ENCODE measurements around the gene RNF183. TPM values are rescaled to one million over a fixed set of nuclear protein-coding genes. Genes with fewer than 3 reads are reported as not detected.
"Not testable (repeated sequence)": the region's sequence is repeated elsewhere in the genome, so short reads cannot be mapped to it uniquely, and the experiment has no call there.

RNF183 gene
- total RNA-seq, 3 donors from 2014 or later: 0.98 to 3.5 TPM; not detected in 1

DNA sequence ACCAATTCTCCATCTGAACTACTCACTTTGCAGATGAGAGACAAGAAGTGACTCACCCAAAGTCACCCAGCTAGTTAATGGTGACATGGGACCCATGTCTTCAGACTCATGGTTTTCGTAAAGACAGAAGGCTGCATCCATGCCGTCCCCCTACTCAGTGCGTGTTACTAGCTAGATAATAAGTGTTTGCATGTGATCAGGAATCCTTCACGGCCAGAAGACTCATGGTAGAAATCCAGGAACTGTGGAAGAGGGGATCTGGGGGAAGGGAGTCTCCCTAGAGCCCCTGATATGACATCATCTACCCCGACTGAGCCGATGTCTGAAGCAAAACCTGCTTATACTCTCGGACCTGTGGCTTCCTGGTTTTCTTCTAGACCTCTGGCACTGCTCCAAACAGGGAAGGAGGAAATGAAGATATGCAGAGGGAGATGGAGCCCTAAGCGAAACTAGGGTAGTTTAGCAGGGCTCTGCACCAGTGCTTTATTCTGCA, 3.3 kb downstream of the RNF183 start:
- Histone ChIP-seq H3K36me3 (no peaks in the 10 kb centered on the region), H3K4me3 (no peak overlapping the region), H3K9me3 (no peaks in the 10 kb centered on the region), H3K27me3 (no peaks in the 10 kb centered on the region), H3K27ac (no peak overlapping the region), H3K4me1 (no peaks in the 10 kb centered on the region)
- TF ChIP-seq POLR2A (IDR thresholded peaks at IDR 0.05) (no peak), POLR2AphosphoS5 (IDR thresholded peaks at IDR 0.05) (no peak)
- TF ChIP-seq, protein P1, sequence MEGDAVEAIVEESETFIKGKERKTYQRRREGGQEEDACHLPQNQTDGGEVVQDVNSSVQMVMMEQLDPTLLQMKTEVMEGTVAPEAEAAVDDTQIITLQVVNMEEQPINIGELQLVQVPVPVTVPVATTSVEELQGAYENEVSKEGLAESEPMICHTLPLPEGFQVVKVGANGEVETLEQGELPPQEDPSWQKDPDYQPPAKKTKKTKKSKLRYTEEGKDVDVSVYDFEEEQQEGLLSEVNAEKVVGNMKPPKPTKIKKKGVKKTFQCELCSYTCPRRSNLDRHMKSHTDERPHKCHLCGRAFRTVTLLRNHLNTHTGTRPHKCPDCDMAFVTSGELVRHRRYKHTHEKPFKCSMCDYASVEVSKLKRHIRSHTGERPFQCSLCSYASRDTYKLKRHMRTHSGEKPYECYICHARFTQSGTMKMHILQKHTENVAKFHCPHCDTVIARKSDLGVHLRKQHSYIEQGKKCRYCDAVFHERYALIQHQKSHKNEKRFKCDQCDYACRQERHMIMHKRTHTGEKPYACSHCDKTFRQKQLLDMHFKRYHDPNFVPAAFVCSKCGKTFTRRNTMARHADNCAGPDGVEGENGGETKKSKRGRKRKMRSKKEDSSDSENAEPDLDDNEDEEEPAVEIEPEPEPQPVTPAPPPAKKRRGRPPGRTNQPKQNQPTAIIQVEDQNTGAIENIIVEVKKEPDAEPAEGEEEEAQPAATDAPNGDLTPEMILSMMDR (IDR thresholded peaks at IDR 0.05): no peak
- intact Hi-C loops (cut with DNase I; ENCODE audit: low total_unique reads): no loop called here
- no peak for DNase-seq (ENCODE audit: low spot score in 2 of 2)

DNA sequence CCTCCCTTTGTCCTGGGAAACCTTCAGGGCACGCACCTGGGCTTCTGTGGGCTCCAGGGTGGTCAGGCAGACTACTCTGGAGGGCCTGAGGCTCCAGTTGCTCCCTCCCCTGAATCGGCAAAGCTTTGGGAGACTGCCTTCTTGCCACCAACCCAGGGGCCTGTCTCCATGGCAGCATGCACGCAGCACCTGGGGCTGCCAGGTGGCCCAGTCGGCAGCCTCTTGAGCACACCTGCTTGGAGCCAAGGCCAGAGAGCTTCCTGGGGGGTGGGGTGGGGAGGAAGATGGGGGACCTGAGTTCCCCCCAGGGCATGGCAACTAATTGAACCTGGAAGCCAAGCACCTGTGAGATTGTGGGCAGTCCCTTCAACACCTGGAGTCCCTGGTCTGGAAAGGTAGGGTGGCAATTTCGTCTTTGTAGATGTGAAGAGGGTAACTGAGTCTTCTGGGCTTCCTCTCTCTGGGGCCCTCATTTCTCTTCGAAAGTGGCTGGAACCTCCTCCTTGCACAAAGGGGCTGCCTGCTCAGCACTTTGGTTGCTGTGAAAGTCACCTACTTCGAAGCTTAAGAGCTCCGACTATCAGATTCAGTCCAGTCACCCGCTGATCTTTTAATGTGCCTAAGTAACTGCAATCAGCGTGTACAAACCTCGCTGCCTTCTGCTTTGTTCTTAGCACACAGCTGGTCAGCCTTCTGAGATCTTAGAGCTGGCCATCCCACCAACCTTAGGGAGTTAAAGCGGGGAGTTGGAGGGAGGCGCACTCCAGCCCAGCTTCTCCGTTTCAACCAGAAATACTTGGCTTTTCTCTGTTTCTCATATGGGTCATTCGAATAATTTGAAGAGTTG, 4.0 kb downstream of the RNF183 start:
- Histone ChIP-seq H3K27me3 (no peaks in the 10 kb centered on the region), H3K4me1 (no peaks in the 10 kb centered on the region), H3K9me3 (no peaks in the 10 kb centered on the region), H3K27ac (no peak overlapping the region), H3K36me3 (no peaks in the 10 kb centered on the region), H3K4me3 (no peak overlapping the region)
- intact Hi-C loops (cut with DNase I; ENCODE audit: low total_unique reads): no loop called here
- TF ChIP-seq, protein P1 (IDR thresholded peaks at IDR 0.05): no peak
- no peak for TF ChIP-seq POLR2A (IDR thresholded peaks at IDR 0.05)
- TF ChIP-seq POLR2AphosphoS5 (IDR thresholded peaks at IDR 0.05): no peak
- DNase-seq (ENCODE audit: low spot score in 2 of 2): no peak

DNA sequence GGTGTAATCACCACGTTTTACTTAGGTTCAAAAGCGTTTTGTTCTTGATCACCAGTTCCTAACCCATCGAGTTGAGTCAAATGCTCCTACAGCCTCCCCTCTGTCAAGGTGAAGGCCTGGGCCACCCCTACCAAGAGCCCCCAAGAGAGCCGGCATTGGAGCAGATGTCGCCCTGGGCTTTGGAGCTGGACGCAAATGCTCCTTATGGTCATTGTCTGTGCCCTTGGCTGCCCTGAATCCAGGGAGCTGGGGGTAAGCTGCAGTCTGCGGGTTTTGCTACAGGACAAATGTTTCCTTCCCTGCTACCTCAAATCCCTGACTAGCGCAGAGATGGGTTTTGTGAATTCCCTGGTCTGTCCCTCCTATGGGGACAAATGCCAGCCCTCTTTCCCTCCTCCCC, 4.9 kb downstream of the RNF183 start:
- Histone ChIP-seq H3K27ac (no peak overlapping the region), H3K9me3 (no peaks in the 10 kb centered on the region), H3K4me1 (no peaks in the 10 kb centered on the region), H3K36me3 (no peaks in the 10 kb centered on the region), H3K4me3 (no peak overlapping the region), H3K27me3 (no peaks in the 10 kb centered on the region)
- no peak for DNase-seq (ENCODE audit: low spot score in 2 of 2)
- TF ChIP-seq POLR2A (IDR thresholded peaks at IDR 0.05) (no peak), POLR2AphosphoS5 (IDR thresholded peaks at IDR 0.05) (no peak)
- TF ChIP-seq, protein P1 (IDR thresholded peaks at IDR 0.05): no peak
- intact Hi-C loops (cut with DNase I; ENCODE audit: low total_unique reads): no loop called here

DNA sequence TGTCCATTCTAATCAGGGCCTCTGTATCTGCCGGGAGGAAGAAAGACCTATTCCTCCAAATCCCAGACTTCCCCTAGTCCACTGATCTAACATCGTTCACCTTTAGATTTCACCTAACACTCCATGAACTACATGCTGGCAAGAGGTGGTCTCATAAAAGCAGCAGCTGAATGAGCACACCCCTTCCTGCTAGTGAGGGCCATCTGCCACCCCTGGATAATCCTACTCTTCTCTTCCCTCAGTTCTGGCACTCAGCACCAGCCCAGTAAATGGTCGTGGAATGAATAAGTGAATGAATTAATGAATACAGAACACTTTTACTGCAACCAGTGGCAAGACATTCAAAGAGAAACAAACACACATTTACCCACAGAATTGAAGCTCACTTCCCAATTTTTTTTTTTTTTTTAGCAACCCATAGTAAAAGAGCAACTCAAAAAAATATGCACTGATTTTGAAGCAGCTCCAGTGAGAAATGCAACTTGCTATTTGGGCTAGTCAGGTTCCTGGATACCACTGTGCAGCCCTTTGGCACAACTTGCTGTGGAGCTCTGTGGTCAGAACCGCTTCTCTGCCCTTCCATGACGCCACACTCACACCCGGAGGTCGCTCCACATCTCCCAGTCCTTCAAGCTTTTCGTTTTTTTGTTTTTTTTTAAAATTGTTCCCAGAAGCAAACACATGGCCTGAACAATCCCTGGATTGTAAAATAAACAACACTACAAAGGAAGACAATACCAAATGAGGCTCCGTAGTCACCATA, 6.2 kb downstream of the RNF183 start:
- no peaks in the 10 kb centered on the region for H3K27me3 ChIP-seq
- no peak overlapping the region for H3K4me3 ChIP-seq
- H3K9me3 ChIP-seq: no peaks in the 10 kb centered on the region
- intact Hi-C loops (cut with DNase I; ENCODE audit: low total_unique reads): no loop called here
- TF ChIP-seq, protein P1 (IDR thresholded peaks at IDR 0.05): no peak
- DNase-seq (ENCODE audit: low spot score in 2 of 2): no peak
- no peaks in the 10 kb centered on the region for H3K36me3 ChIP-seq
- no peak overlapping the region for H3K27ac ChIP-seq
- no peaks in the 10 kb centered on the region for H3K4me1 ChIP-seq

DNA sequence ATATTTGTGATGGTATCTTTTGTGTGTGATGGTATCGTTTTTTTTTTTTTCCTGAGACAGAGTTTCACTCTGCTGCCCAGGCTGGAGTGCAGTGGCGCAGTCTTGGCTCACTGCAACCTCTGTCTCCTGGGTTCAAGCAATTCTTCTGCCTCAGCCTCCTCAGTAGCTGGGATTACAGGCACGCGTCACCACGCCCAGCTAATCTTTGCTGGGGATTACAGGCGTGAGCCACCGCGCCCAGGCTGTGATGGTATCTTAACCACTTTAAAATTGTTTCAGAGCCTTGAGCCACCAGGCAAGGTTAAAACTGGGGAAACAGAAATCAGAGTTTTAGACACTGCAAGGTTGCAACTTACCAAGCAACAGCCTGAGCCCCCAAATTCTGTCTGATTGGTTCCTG, 6.9 kb downstream of the RNF183 start:
- DNase-seq (ENCODE audit: low spot score in 2 of 2); H3K27ac ChIP-seq; H3K4me1 ChIP-seq; H3K27me3 ChIP-seq; H3K9me3 ChIP-seq; H3K36me3 ChIP-seq; H3K4me3 ChIP-seq; intact Hi-C loops (cut with DNase I; ENCODE audit: low total_unique reads): not testable (repeated sequence)

All from breast epithelium (tissue), 4 donors.